Bronchial smooth muscle cell (primary cell): Measurements from ENCODE around the gene ZNF234. TPM values are rescaled to one million over a fixed set of nuclear protein-coding genes. Genes with fewer than 3 reads are reported as not detected.

ENCODE experiments used
- total RNA-seq: library from RNA; depleted of rRNA; stranded (reverse); fragments of >200 nt; gene quantifications from 2 replicates; pipeline ENCODE4 v1.2.1, GENCODE V29; 2014

ZNF234 gene
- total RNA-seq = 11.2 and 14.3 TPM in 2 replicates

GRCh38 chr19:44141191-44142058 lies at the start of gene ZNF234:
TSS of gene ZNF234 (plus strand) at chr19:44141554. CDS start at chr19:44144633, 3,079 bp downstream.

GRCh38 chr19:44093931-44094765 lies 47.2 kb upstream of the ZNF234 start, which contains the start of gene ZNF224:
TSS of gene ZNF224 (plus strand) at chr19:44094361. CDS start at chr19:44097874, 3,513 bp downstream.

GRCh38 chr19:44113138-44113783 lies 28.1 kb upstream of the ZNF234 start, which contains the start of gene ZNF225:
TSS of gene ZNF225 (plus strand) at chr19:44113399. CDS start at chr19:44115828, 2,429 bp downstream.

GRCh38 chr19:44164673-44165512 lies 23.5 kb downstream of the ZNF234 start, which contains the start of gene ZNF226:
TSS of gene ZNF226 (plus strand) at chr19:44165100. CDS start at chr19:44170081, 4,981 bp downstream.

Other genes starting within 250 kb of the ZNF234 start
- gene ZNF45, start 206.3 kb upstream of the ZNF234 start, total RNA-seq = 16.4 and 16.6 TPM in 2 replicates
- 10.8 and 11.8 TPM in 2 replicates for gene ZNF221, start 190.3 kb upstream of the ZNF234 start, total RNA-seq
- 7.8 and 9.8 TPM in 2 replicates for gene ZNF155, start 157.4 kb upstream of the ZNF234 start, total RNA-seq
- gene ZNF230, start 138.6 kb upstream of the ZNF234 start, total RNA-seq = 4.1 TPM in 2 replicates
- 6.0 and 7.9 TPM in 2 replicates for gene ZNF222, start 116.2 kb upstream of the ZNF234 start, total RNA-seq
- 4.7 and 8.1 TPM in 2 replicates for gene ZNF223, start 89.5 kb upstream of the ZNF234 start, total RNA-seq
- gene ZNF284, start 69.4 kb upstream of the ZNF234 start, total RNA-seq = 3.3 TPM in 2 replicates
- gene ZNF224, start 47.2 kb upstream of the ZNF234 start, total RNA-seq = 31.8 and 42.5 TPM in 2 replicates
- gene ZNF225, start 28.2 kb upstream of the ZNF234 start, total RNA-seq = 8.7 and 11.6 TPM in 2 replicates
- 22.7 and 32.3 TPM in 2 replicates for gene ZNF226, start 23.5 kb downstream of the ZNF234 start, total RNA-seq
- 22.2 and 23.8 TPM in 2 replicates for gene ZNF227, start 71.0 kb downstream of the ZNF234 start, total RNA-seq
- 0.60 and 1.7 TPM in 2 replicates for gene ZNF233, start 118.3 kb downstream of the ZNF234 start, total RNA-seq
- 3.8 and 3.9 TPM in 2 replicates for gene ZNF235, start 163.5 kb downstream of the ZNF234 start, total RNA-seq
- 9.3 and 9.4 TPM in 2 replicates for gene ZNF112, start 215.1 kb downstream of the ZNF234 start, total RNA-seq